ENCODE data around the gene ITGAD. TPM values are rescaled to one million over a fixed set of nuclear protein-coding genes. Genes with fewer than 3 reads are reported as not detected.

Gene ITGAD
- total RNA-seq, 1 donor from 2014 or later = not detected

GRCh38 chr16:31473264-31473984 lies 80.3 kb downstream of the ITGAD start:
- Histone ChIP-seq H3K27me3 (ENCODE audit: insufficient read depth, low read length) (no peaks in the 10 kb centered on the region), H4K20me1 (ENCODE audit: insufficient read depth, low read length) (peaks cover 57% of the 10 kb centered on the region), H3K9me3 (ENCODE audit: insufficient read depth, low read depth, low read length) (peaks cover 4% of the 10 kb centered on the region), H3K36me3 (ENCODE audit: insufficient read depth, low read length) (peaks cover 22% of the 10 kb centered on the region), H3K79me2 (ENCODE audit: insufficient read depth, low read length) (peaks cover 55% of the 10 kb centered on the region), H3K4me3 (ENCODE audit: insufficient read depth, low read depth, low read length) (peak overlapping the region; percentile 95), H3K27ac (ENCODE audit: low read depth, low read length) (peak overlapping the region; percentile 20), H3K4me1 (ENCODE audit: insufficient read depth, low read length) (peaks cover 38% of the 10 kb centered on the region), H3K4me2 (ENCODE audit: low read length) (peak overlapping the region; percentile 89), H2AFZ (ENCODE audit: low read depth, low read length) (no peak overlapping the region), H3K9ac (ENCODE audit: low read length) (peak overlapping the region; percentile 17)
- H3K4me3 Mint-ChIP-seq (ENCODE audit: unreplicated experiment) = peak overlapping the region; percentile 93
- TF ChIP-seq CTCF (IDR thresholded peaks at IDR 0.05; ENCODE audit: insufficient read depth, low read depth, low read length) (no peak), EZH2 (IDR thresholded peaks at IDR 0.05; ENCODE audit: insufficient read depth, low read length) (no peak)
- no peaks in the 10 kb centered on the region for H3K9me3 Mint-ChIP-seq (ENCODE audit: unreplicated experiment)
- peaks cover 26% of the 10 kb centered on the region for H3K4me1 Mint-ChIP-seq (ENCODE audit: low read depth, unreplicated experiment)
- no peaks in the 10 kb centered on the region for H3K27me3 Mint-ChIP-seq (ENCODE audit: low read depth, unreplicated experiment)
- H3K27ac Mint-ChIP-seq (ENCODE audit: unreplicated experiment) = no peak overlapping the region
- no peak for FAIRE-seq
- H3K36me3 Mint-ChIP-seq (ENCODE audit: low read depth, unreplicated experiment) = peaks cover 32% of the 10 kb centered on the region
- no peak for DNase-seq (ENCODE audit: low read depth)

- peak overlapping the region; percentile 53 for H3K27ac Mint-ChIP-seq (ENCODE audit: unreplicated experiment)
- no peak overlapping the region for H2AFZ ChIP-seq (ENCODE audit: low read depth, low read length)
- H3K27me3 Mint-ChIP-seq (ENCODE audit: low read depth, unreplicated experiment) = no peaks in the 10 kb centered on the region
Observed at GRCh38 chr16:31474173-31474714, 81.1 kb downstream of the ITGAD start.

More at GRCh38 chr16:31474173-31474714, 81.1 kb downstream of the ITGAD start:
- DNase-seq (ENCODE audit: low read depth) = peak; percentile 93
- Histone ChIP-seq H3K4me1 (ENCODE audit: insufficient read depth, low read length) (peaks cover 38% of the 10 kb centered on the region), H4K20me1 (ENCODE audit: insufficient read depth, low read length) (peaks cover 63% of the 10 kb centered on the region), H3K36me3 (ENCODE audit: insufficient read depth, low read length) (peaks cover 22% of the 10 kb centered on the region), H3K27ac (ENCODE audit: low read depth, low read length) (peak overlapping the region; percentile 20), H3K4me2 (ENCODE audit: low read length) (peak overlapping the region; percentile 89), H3K9me3 (ENCODE audit: insufficient read depth, low read depth, low read length) (peaks cover 4% of the 10 kb centered on the region), H3K4me3 (ENCODE audit: insufficient read depth, low read depth, low read length) (peak overlapping the region; percentile 27), H3K9ac (ENCODE audit: low read length) (peak overlapping the region; percentile 17), H3K79me2 (ENCODE audit: insufficient read depth, low read length) (peaks cover 55% of the 10 kb centered on the region), H3K27me3 (ENCODE audit: insufficient read depth, low read length) (no peaks in the 10 kb centered on the region)
- Mint-ChIP-seq H3K4me1 (ENCODE audit: low read depth, unreplicated experiment) (peaks cover 26% of the 10 kb centered on the region), H3K4me3 (ENCODE audit: unreplicated experiment) (peak overlapping the region; percentile 68), H3K36me3 (ENCODE audit: low read depth, unreplicated experiment) (peaks cover 36% of the 10 kb centered on the region), H3K9me3 (ENCODE audit: unreplicated experiment) (no peaks in the 10 kb centered on the region)
- TF ChIP-seq CTCF (IDR thresholded peaks at IDR 0.05; ENCODE audit: insufficient read depth, low read depth, low read length) (no peak), EZH2 (IDR thresholded peaks at IDR 0.05; ENCODE audit: insufficient read depth, low read length) (no peak)
- FAIRE-seq = no peak

Data from astrocyte (in vitro differentiated cells and primary cell).